GM19023 (cell line): ENCODE results near the gene MEIS1.

ENCODE experiments used
- ATAC-seq: cut with Tn5 transposase; IDR thresholded peaks from one replicate; pipeline ENCODE4 v1.9.1; 2021; ENCODE audit warnings: mild to moderate bottlenecking, moderate library complexity; ENCODE audit not compliant: unreplicated experiment

The MEIS1 gene

DNA sequence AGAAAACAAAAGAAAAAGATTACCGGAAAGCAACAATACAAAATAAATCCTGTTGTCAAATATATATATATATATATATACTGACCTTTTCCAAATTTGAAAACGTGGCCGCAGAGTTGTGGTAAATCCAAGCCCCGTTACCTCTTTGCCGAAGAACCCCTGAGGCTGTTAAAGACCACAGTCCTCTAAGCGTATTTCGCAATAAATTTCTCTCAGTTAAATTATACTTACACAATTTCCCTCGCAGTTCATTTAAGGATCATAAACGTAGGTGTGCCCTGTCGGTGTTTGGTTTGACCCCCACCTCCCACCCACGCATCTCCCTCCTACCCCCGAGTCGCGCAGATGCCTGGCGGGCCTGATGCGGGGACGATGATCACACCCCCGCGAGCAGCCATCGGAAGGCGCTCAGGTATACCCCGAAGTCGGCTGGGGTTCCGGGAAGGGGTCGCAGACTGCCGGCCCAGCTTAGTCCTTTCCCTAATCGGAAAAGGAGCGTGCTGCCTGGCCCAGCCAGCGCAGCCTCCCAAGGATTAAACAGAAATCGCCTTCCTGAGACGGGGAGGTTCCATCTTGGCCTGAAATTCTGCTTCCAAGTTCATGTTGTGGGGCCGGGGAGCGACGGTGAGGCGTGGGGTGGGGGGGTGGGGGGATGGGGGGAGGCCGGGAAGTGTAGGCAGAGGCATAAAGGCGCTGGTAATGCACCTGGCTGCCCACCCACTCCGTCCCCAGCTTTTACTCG, 2.9 kb upstream of the MEIS1 start:
- ATAC-seq, result no peak

DNA sequence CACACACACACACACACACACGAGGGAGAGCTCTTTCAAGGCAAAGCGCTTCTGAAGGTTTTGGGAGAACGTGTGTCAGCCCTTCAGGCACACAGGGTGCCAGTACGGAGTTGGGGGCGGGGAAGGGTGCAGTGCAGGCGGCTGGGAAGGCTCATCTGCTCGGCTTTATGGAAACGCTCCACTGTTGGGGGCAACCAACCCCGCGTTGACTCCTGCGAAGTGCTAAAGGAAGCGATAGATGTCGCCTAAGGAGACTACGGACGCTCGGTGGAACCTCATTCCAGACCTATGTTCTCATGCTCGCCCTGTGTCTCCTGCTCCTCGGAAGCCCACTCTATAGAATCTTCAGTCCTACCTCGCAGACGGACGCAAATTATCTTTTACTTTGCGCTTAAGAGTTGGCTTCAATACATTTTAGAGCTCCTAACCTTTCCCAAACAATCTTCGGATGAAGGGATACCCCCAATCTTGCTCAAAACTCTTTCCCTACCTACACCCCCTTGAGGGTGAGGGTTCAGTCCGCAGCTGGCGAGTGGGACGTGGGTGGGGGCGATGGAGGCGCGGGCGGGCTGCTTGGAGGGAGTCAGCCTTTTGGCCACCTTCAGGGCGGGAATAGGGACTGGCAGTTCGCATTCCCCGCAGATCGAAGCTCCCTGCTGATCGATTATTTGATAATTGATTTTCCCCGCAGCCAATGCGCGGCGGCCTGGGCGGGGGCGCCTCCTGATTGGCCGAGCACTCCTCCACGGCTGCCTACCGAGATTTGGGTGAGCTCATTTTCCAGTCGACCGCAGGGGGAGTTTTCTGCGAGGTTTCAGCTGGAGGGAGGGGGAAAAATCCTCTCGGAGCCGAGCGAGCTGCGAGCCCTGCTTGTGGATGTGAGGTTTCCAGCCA, 1.9 kb upstream of the MEIS1 start:
- no peak for ATAC-seq

DNA sequence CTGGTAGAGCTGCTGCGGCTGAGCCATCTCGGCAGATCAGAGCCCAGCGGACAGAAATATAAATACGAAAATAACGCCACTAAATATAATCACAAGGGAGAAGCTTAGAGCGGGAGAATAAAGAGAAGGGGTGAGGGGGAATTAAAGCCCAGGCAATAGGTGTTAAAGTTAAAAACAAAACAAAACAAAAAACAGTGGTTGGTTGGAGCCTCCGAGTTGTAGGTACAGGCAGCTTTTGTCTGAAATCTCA, 1.3 kb upstream of the MEIS1 start:
- ATAC-seq, result no peak

DNA sequence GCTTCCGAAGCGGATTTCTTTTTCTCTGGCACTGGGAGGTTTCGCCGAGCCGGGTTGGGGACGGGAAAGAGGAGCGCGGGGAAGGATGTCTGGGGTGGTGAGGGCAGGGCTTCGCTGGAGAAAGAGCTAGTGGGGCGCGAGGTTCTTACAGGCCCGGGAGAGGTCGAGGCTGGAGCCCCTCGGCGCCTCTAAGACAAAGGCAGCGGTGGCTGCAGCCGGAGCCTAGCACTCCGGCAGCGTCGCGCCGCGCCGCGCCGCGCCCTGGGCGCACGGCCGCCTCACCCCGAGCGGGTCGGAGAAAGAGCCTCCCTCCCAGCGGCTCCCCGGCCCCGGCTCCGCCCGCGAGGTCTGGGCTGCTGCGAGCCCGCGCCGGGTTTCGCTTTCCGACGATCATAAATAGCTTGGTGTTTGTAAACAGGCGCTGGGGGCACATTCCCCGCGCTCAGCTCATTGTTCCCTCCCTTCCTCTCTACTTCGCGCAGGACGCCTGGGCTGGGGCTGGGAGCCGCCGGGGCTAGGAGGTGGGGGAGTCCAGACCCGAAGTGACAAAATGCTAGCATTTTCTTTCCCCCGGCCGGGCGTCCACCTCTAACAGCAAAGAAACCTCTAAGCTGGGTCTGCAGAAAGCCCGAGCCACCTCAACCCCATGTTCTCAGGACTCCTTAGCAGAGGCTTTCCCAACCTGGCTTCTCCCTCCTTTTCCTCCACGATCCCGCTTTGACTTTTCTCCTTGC, 813 bp upstream of the MEIS1 start:
- ATAC-seq, result no peak

DNA sequence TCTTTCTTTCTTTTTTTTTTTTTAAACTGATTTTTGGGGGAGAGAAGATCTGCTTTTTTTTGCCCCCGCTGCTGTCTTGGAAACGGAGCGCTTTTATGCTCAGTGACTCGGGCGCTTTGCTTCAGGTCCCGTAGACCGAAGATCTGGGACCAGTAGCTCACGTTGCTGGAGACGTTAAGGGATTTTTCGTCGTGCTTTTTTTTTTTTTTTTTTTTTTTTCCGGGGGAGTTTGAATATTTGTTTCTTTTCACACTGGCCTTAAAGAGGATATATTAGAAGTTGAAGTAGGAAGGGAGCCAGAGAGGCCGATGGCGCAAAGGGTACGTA, 587 bp downstream of the MEIS1 start:
- no peak for ATAC-seq

DNA sequence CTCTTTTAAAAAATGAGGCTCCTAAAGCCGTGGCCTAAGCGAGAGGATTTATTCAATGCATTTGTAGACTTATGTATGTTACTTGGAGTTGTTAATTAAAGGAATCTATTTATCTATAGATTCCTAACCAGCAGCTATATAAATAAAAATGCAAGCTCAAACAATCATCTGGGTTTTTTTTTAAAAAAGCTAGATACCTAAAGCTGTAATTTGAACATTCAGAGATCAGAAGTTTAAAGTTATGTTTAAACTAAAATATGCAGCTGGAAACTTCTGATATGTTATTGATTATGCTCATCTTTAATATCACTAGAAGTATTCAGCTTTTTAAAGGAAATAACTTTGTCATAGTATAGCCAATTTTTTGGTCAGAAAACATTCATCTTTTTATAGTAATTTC, 1.0 kb downstream of the MEIS1 start:
- ATAC-seq, result no peak

DNA sequence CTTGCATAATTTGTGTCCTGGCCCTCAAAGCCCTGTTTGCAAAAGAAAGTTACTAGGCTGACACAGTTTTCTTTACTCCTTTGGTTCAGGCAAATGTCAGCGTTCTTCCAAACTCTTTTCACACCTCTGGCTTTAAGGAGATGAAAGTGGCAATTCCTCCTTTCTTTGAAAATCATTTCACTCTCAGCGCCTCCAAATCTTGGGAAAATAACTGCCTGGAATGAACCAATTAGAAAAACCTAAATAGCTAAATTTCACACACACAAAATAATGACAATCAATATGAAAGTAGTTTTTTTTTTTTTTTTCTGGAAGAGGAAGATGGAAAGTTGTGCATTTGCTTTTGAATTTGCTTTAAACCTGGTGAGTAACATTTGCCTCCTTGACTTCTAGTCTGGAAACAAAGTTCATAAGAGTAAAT, 1.7 kb downstream of the MEIS1 start:
- no peak for ATAC-seq

DNA sequence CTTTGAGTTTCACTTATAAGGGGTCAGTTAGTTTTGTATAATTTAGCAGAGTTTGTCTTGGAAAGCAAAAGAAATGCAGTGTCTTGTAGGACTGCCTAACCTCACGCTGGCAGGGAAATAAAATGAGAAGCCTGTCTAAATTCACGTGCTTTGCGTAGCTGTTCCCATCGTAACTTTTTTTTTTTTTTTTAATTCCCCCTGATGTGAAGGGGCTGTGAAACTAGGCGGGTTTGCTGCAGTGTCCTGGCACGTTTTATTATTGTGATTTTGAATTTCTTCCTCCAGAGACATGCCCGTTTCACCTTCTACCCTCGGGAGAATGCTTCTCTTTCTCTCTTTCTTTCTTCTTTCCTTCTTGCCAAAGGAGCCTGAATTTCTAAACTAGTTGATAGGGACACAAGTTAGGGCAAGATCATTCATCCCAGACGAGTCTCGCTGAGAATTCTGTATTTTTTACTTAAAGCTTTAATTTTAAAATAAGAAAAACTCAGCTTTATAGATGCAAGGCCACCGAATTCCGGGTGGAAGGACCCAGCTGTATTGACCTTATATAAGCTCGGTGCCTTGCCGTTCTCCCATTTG, 2.3 kb downstream of the MEIS1 start:
- ATAC-seq, result no peak

DNA sequence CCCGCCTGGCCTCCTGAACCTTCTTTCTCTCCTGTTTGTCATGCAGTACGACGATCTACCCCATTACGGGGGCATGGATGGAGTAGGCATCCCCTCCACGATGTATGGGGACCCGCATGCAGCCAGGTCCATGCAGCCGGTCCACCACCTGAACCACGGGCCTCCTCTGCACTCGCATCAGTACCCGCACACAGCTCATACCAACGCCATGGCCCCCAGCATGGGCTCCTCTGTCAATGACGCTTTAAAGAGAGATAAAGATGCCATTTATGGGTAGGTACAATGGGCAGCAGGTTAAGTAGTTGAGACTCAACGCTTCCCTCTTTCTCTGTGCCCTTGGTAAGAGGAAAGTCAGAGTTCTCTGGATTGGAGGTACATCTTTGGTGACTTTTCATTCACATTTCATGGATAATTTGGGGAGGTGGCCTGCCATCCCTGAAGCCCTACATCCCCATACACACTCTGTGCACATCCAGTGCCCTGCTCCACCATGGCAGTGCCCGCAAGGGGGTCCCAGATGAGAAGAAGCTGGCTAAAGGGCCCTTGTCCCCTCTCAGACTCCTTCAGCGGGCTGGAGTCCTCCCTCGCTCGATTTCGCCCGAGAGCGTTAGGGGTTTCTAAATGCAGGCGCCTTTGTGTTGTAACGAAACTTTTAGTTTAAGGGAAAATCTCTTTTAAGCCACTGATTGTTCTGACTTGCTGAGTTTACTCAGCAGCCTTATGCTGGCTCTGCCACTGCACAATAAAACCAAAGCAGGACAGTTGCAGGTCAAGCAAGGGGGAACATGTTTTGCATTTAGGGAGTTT, 3.0 kb downstream of the MEIS1 start:
- ATAC-seq, result no peak

DNA sequence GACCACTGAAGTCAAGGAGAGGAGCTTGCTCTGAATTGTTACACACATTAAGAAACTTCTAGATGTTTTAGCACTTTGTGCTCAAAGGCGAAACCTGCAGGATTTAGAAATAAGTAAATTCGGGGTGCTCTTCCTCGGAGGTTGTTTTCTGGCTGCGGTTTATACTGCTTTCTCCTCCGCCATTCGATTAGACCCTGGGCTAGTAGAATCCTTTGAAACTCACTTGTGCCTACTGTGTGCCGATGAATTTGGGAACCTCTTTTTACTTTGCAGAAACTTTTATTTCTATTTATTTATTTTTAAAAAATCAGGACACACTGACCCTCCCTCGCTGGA, 3.5 kb downstream of the MEIS1 start:
- no peak for ATAC-seq

DNA sequence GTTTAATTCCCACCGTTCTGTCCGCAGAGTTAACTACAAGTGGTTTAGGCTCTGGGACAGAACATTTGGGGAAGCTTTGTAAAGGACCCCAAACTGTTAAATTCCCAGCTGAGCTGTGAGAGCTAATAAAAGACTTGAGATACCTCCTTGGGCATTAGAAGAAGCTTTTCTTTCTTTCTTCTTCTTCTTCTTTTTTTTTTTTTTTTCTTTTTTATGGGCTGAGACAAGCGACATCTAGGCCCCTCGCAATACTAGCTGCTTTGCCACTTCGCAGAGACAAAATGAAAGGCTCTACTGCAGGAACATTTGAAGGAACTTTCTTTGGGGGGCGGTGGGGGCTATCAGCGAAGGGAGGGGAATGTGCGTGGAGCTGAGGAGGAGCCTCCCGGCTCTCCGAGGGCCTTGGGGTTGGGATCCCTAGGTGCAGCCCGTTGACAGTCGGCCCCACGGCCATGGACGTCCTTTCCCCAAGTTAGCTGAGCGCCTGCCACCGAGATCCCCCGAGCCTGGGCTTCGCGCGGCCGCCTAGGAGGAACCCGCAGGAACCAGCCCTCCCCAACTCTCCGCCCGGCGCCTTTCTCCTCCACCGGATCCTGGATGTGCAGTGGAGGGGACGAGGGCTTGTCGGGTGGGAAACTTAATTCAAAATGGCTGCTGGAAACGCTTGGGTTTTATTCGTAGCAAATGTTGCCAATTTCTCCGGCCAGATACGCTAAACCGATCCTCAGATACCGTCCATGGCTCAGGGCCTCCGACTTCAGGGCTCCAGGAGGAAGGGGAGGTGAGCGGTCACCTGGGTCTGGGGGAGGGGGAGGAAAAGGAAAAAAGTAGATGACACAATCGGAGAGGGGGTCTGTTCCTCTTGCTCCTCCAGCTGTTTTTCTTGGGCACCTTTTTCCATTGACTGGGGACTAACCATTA, 4.2 kb downstream of the MEIS1 start:
- ATAC-seq, result no peak

DNA sequence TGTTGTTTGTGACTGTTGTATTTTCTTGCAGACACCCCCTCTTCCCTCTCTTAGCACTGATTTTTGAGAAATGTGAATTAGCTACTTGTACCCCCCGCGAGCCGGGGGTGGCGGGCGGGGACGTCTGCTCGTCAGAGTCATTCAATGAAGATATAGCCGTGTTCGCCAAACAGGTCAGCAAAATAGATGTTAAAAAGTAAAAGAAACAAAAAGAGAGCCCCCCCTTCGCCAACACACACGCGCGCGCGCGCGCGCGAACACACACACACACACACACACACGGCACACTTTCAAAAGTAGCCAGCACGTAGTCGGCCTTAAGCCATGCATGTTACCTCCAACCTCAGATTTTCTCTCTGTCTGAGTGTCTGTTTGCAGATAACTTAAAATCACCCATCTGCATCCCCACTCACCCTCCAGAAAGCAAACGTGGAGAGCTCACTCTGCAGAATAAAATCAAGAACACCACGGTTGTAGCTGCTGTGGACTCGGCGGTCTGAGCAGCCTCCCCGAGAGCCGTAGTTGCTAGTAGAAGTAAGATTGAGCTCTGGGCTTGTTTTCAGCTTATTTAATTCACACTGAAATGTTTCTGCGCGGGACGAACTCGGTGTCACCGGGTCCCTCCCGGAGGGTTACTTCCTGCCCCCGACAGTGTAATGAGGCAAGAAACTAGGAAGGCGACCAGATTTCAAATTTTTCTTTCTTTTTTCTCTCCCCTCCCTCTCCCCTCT, 5.1 kb downstream of the MEIS1 start:
- no peak for ATAC-seq

DNA sequence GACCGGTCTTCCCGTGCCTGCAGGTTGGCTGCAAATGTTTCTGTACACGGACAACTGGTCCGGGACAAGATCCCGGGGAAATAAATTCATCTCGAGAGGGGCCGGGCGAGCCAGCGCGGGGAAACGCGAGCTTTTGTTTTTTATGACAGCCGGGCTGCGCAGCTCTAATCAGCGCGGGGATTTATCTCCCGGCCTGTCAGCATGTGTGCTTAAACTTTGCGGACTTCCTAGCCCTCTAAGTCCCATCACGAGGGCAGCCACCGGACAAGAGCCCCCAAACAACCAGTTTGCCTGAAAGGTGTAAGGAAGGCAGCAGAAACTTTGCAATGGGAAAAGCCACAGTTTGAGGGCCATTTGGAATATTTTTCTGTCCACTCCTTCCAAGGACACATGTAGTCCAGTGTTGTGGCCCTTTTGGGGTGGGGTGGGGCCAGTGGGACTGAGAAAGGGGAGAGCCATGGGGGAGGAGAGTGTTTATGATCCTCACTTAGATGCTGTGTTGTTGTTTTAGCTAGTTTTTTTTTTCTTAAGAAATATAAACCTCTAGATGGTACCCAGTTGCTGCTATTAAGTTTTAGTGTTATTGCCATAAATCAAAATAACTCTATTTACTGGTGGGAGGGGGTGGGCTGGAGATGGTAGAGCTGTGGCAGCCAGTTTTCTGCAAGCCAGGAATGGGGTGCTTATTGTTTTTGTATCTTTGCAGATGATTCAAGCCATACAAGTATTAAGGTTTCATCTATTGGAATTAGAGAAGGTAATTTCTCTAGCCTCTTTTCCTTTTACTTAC, 6.0 kb downstream of the MEIS1 start:
- ATAC-seq, result no peak

DNA sequence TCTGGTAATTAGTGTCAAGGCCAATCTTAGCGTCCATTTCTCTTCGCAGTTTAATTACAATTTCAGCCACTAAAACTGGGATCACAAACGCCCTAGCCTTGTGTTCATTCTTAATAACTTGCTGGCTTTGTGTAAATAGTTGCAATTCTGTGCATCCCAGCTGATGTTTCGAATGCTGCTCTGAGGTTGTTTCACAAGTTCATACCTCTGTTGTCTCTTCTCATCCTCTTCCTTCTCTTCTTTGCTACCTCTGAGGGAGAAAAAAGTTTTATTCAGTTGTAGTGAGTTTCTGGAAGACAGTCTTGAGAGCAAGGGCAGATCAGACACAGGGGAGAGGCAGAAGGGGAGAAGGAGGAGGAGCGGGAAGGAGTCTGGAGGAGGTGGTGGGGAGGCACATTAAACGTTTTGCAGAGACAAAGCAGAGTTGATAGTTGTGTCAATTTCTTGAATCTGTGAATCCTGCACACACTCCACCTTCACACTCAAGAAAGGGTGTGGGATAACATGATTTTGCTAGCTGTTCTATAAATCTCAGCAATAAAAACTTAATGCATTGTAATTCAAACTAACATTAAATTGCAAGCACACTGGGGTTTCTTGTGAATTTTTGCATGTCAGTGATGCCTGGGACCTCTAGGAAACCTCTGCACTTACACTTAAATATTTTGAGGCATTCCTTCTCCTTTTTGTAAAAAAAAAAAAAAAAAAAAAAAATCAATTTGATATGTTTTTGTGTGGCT, 6.8 kb downstream of the MEIS1 start:
- ATAC-seq, result no peak

DNA sequence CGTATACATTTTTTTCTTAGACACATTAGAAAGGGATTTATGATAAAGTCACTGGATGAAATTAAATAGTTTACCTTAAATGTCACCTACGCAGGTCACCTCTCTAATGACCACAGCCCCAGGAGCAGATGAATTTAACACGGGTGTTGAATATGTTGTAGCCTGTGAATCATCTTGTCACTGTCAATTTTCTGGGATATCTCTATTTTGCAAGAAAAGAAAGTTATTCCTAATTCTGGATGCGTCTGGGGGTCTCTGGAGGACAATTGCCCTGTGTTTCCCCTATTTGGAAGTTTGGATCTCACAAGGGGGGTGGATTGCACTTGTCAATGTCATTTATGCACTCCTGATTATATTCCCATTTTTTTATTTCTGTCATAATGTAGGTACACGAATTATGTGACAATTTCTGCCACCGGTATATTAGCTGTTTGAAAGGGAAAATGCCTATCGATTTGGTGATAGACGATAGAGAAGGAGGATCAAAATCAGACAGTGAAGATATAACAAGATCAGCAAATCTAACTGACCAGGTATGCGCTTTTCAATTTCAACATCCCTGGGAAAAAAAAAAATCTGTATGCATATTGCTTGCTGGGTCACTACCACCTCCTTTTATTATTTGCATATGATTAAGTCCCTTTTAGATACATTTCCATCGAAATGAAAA, 7.7 kb downstream of the MEIS1 start:
- no peak for ATAC-seq

DNA sequence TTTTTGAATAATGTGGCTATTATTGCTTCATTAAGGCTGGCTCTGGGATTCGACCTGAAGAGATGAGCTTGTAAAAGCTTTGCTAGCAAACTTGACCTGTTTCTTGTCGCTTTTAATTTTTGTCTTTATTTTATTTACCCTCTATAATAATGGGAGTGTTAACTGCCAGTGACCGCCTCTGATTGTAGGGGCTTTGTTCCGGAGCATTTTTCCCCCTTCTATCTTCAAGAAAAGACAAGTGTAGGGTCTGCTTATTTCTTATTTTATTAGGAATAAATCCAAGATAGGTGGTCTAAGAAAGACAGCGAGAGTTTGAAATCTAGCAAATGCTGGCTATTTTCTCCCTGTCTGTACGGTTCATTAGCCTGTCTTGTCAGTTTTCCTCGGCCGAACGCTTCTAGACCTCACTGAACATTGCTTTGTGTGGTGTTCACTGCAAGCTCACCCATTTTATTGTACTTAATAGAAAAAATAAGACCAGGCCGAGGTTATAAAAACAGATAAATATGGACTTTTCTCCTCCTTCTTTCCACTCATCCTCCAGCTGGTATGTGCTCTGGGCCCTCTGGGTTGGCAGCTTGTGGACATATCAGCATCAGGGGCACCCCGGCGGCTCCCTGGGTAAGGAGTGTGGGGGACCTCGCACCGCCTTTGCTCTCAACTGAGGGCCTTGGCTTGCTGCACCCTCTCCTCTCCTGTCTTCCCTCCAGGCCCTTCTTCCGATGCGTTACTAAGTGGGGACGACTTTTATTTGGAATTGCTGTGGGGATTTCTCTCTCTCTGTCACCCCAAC, 8.5 kb downstream of the MEIS1 start:
- no peak for ATAC-seq
